Mesendoderm (in vitro differentiated cells): ENCODE data around the gene TP53RK.
A peak's percentile ranks its signal among the peaks of the same experiment; 100 is the strongest.

Source experiments
- DNase-seq: peaks from one replicate; pipeline ENCODE4 v3.0.0; 2013
- H2AK5ac ChIP-seq: 2 replicates; pipeline ENCODE4 v1.6.1; 2013; ENCODE audit warnings: low read length, inconsistent platforms
- H2BK120ac ChIP-seq: 2 replicates; pipeline ENCODE4 v1.6.1; 2013; ENCODE audit warnings: low read depth, mild to moderate bottlenecking, low read length, moderate library complexity, mixed read lengths
- H2BK15ac ChIP-seq: replicated peaks from 2 replicates; pipeline ENCODE4 v1.6.1; 2013; ENCODE audit warnings: low read depth, mild to moderate bottlenecking, moderate library complexity
- H2BK5ac ChIP-seq: 2 replicates; pipeline ENCODE4 v1.6.1; 2013; ENCODE audit warnings: low read length, inconsistent platforms
- H3K18ac ChIP-seq: 2 replicates; pipeline ENCODE4 v1.6.1; 2013; ENCODE audit warnings: mild to moderate bottlenecking, low read length, mixed read lengths
- H3K23ac ChIP-seq: one replicate; pipeline ENCODE4 v1.6.1; 2013; ENCODE audit warnings: low read length
- H3K27ac ChIP-seq: 2 replicates; pipeline ENCODE4 v1.5.1; 2013; ENCODE audit warnings: low read depth, mild to moderate bottlenecking, inconsistent platforms, low read length, moderate library complexity
- H3K27me3 ChIP-seq: 2 replicates; pipeline ENCODE4 v1.6.1; 2013; ENCODE audit warnings: low read length, control low read depth, mild to moderate bottlenecking, inconsistent platforms; ENCODE audit not compliant: insufficient read depth, poor library complexity
- H3K36me3 ChIP-seq: 2 replicates; pipeline ENCODE4 v1.6.1; 2013; ENCODE audit warnings: low read length, inconsistent platforms; ENCODE audit not compliant: control insufficient read depth, insufficient read depth
- H3K4ac ChIP-seq: one replicate; pipeline ENCODE4 v1.6.1; 2013; ENCODE audit warnings: low read depth, mild to moderate bottlenecking, low read length, moderate library complexity
- H3K4me1 ChIP-seq: 2 replicates; pipeline ENCODE4 v1.6.1; 2013; ENCODE audit warnings: low read depth, low read length, inconsistent platforms; ENCODE audit not compliant: control insufficient read depth
- H3K4me2 ChIP-seq: 2 replicates; pipeline ENCODE4 v1.6.1; 2013; ENCODE audit warnings: low read length
- H3K4me3 ChIP-seq: 2 replicates; pipeline ENCODE4 v1.5.1; 2013; ENCODE audit warnings: mild to moderate bottlenecking, low read length
- H3K56ac ChIP-seq: one replicate; pipeline ENCODE4 v1.6.1; 2013; ENCODE audit warnings: low read length
- H3K79me1 ChIP-seq: 2 replicates; pipeline ENCODE4 v1.6.1; 2013; ENCODE audit warnings: low read length, inconsistent platforms
- H3K79me2 ChIP-seq: 2 replicates; pipeline ENCODE4 v1.6.1; 2013; ENCODE audit warnings: mild to moderate bottlenecking, low read length; ENCODE audit not compliant: control insufficient read depth, insufficient read depth
- H3K9ac ChIP-seq: 2 replicates; pipeline ENCODE4 v1.6.1; 2013; ENCODE audit warnings: low read length, inconsistent platforms
- H4K5ac ChIP-seq: one replicate; pipeline ENCODE4 v1.6.1; 2013; ENCODE audit warnings: low read length
- H4K8ac ChIP-seq: one replicate; pipeline ENCODE4 v1.6.1; 2013; ENCODE audit warnings: low read depth, mild to moderate bottlenecking, control low read depth, low read length, moderate library complexity
- WGBS: extraction: QIAGEN DNeasy Blood & Tissue Kit; methylation state at CpG from one replicate; pipeline ENCODE4 v1.1.7; 2013; ENCODE audit warnings: low lambda C conversion rate, missing lambda C conversion rate; ENCODE audit not compliant: insufficient coverage; ENCODE audit errors: extremely low coverage; 5-methylcytosine and 5-hydroxymethylcytosine counted together

TP53RK gene

DNA sequence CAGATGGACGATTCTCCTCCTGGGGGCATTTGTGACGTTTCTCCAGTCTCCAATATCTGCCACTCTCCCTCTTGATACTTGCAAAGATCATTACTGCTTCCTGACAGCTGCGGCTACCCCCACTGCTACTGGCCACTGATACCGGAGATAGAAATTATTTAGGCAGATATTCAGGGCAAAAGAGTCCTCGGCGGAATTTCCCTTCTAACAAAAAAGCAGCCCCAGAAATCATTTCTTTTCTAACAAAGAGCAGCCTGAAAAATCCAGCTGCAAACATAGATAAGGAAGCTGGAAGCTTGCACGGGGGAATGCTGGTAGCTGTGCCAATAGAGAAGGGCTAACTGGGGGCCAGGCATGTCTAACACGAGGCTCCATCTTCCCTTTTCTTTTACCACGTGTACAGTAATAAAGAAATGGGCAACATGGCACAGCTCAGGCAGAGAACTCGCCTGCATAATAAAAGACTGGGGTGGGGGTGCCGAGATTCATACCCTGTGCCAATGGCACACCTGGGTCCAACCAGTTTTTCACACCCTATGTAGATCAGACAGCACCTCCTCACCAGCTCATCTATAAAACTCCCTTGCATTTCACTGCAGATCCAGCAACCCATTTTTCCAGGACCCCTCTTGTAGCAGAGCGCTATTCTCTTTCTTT, 6.1 kb downstream of the TP53RK start:
- Histone ChIP-seq H3K36me3 (peaks cover 2% of the 10 kb centered on the region), H3K27ac (no peak overlapping the region), H4K5ac (no peak overlapping the region), H3K23ac (no peak overlapping the region), H2AK5ac (no peak overlapping the region), H3K4me3 (peak overlapping the region; percentile 58), H2BK120ac (no peak overlapping the region), H3K56ac (peak overlapping the region; percentile 83), H3K18ac (no peak overlapping the region), H3K4ac (no peak overlapping the region), H3K27me3 (no peaks in the 10 kb centered on the region), H2BK5ac (no peak overlapping the region), H3K4me2 (peak overlapping the region; percentile 61), H3K79me2 (peaks cover 23% of the 10 kb centered on the region), H3K9ac (peak overlapping the region; percentile 78), H2BK15ac (no peak overlapping the region), H3K79me1 (peaks cover 27% of the 10 kb centered on the region), H3K4me1 (peaks cover 5% of the 10 kb centered on the region), H4K8ac (no peak overlapping the region)
- no peak for DNase-seq
- WGBS = no CpG with 5 or more reads among the region's 12 CpGs

DNA sequence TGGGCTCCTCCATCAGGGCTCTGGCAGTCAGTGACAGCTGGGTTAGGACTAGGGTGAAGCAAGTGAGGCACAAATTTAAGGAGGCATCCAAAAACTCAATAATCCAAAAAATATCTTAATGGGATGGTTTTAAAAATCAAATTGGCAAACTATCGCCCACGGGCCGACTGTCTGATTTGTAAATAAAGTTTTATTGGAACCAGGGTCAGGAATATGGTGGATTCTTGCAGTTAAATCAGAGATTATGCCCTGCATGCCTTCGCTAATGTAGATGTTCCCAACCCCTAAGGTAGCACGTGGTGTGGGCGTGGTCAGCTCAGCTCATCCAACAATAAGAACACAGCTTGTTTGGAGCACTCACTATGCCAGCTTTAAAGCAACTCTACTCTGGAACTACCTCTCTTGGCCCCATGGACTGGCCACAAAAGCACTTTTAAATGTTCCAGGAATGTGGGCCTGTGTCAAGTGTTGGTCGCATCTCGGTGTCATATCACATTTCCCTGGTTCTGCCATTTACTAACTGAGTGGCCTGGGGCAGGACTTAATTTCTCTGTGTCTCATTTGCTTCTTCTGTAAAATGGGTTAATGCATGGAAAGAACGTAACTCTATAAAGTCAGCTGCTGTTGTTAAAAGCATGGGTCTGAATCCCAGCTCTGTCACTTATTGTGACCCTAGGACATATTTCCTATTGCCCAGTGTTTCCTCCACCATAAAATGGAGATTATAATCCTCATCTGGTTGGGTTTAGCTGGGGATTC, 7.0 kb downstream of the TP53RK start:
- no peak overlapping the region for H3K4me3 ChIP-seq
- WGBS = no CpG with 5 or more reads among the region's 9 CpGs

DNA sequence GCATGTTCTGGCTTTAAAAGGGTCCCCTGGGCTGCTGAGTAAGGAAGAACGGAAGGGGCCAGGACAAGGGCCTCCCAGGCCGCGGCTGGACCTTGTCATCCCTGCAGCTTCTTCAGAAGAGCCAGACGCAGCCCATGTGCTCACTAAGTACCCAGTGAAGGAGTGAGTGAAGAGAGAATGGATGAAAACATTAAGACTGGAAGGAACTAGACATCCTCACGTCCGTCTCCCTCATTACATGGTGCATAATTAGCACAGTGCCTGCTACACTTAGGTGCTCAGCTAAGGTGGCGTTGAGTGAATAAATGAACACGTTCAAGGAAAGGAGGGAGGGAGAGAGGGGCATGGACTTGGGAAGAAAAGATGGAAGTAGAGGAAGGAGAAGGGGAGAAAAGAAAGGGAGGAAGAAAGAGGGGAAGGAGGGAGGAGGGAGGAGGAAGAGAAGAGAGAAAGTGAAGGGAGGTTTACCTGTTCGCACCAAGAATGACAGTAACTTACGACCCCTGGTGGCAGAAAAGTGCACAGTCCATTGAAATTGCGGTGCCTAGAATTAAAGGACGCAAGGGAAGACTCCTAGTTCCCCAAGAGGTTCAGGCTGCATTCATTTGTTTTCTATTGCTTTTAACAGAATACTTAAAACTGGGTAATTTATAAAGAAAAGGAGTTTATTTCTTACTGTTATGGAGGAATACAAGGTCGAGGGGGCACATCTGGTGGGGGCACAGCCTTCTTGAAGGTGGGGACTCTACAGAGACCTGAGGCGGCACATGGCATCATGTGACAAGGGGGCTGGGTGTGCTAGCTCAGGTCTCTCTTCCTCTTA, 8.0 kb downstream of the TP53RK start:
- Histone ChIP-seq H2BK5ac (no peak overlapping the region), H3K18ac (no peak overlapping the region), H3K4me1 (peaks cover 4% of the 10 kb centered on the region), H2BK120ac (no peak overlapping the region), H3K79me2 (peaks cover 8% of the 10 kb centered on the region), H2BK15ac (no peak overlapping the region), H3K56ac (no peak overlapping the region), H3K79me1 (peaks cover 21% of the 10 kb centered on the region), H4K5ac (no peak overlapping the region), H3K23ac (no peak overlapping the region), H2AK5ac (no peak overlapping the region), H4K8ac (no peak overlapping the region), H3K4me3 (no peak overlapping the region), H3K27me3 (no peaks in the 10 kb centered on the region), H3K4me2 (no peak overlapping the region), H3K4ac (no peak overlapping the region), H3K27ac (no peak overlapping the region), H3K9ac (no peak overlapping the region), H3K36me3 (peaks cover 2% of the 10 kb centered on the region)
- WGBS = no CpG with 5 or more reads among the region's 14 CpGs
- DNase-seq = peak; percentile 82

More for the DNA sequence above, 7.0 kb downstream of the TP53RK start:
- peaks cover 14% of the 10 kb centered on the region for H3K79me2 ChIP-seq
- H3K79me1 ChIP-seq = peaks cover 25% of the 10 kb centered on the region
- H3K36me3 ChIP-seq = peaks cover 2% of the 10 kb centered on the region
- H2BK5ac ChIP-seq = no peak overlapping the region
- no peak overlapping the region for H3K18ac ChIP-seq
- H3K9ac ChIP-seq = no peak overlapping the region
- H3K4ac ChIP-seq = no peak overlapping the region
- H3K27me3 ChIP-seq = no peaks in the 10 kb centered on the region
- H3K23ac ChIP-seq = no peak overlapping the region
- H2AK5ac ChIP-seq = no peak overlapping the region
- no peak overlapping the region for H3K4me2 ChIP-seq
- no peak overlapping the region for H3K27ac ChIP-seq
- no peak for DNase-seq
- no peak overlapping the region for H3K56ac ChIP-seq
- no peak overlapping the region for H4K5ac ChIP-seq
- H4K8ac ChIP-seq = no peak overlapping the region
- H3K4me1 ChIP-seq = peaks cover 4% of the 10 kb centered on the region
- H2BK120ac ChIP-seq = no peak overlapping the region
- no peak overlapping the region for H2BK15ac ChIP-seq

DNA sequence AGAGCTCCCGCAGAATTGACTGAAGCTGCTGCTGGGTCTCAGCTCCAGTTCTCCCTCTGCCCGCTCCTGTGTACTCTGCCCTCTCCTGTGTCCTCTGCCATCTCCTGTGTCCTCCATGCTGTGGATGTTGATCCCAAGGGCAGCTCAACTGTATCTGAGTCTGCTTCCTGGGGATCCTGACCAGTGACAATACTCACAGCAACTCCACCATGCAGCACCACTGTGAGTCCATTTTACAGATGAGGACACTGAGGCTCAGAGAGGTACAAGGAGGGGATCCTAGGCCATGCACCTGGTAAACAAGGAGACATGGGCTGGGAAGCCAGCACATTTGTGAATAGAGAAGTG, 8.6 kb downstream of the TP53RK start:
- H3K79me2 ChIP-seq = peaks cover 6% of the 10 kb centered on the region
- H2BK5ac ChIP-seq = no peak overlapping the region
- no peak overlapping the region for H3K4me3 ChIP-seq
- no peak overlapping the region for H4K8ac ChIP-seq
- H4K5ac ChIP-seq = no peak overlapping the region
- H3K4me1 ChIP-seq = peaks cover 4% of the 10 kb centered on the region
- H3K9ac ChIP-seq = no peak overlapping the region
- peaks cover 2% of the 10 kb centered on the region for H3K36me3 ChIP-seq
- H3K4me2 ChIP-seq = no peak overlapping the region
- no peak overlapping the region for H3K23ac ChIP-seq
- no peak overlapping the region for H3K4ac ChIP-seq
- H2BK15ac ChIP-seq = no peak overlapping the region
- DNase-seq = no peak
- H3K27ac ChIP-seq = no peak overlapping the region
- WGBS = no CpG with 5 or more reads among the region's 2 CpGs
- no peak overlapping the region for H3K56ac ChIP-seq
- no peaks in the 10 kb centered on the region for H3K27me3 ChIP-seq
- H2BK120ac ChIP-seq = no peak overlapping the region
- no peak overlapping the region for H2AK5ac ChIP-seq
- no peak overlapping the region for H3K18ac ChIP-seq
- H3K79me1 ChIP-seq = peaks cover 21% of the 10 kb centered on the region

DNA sequence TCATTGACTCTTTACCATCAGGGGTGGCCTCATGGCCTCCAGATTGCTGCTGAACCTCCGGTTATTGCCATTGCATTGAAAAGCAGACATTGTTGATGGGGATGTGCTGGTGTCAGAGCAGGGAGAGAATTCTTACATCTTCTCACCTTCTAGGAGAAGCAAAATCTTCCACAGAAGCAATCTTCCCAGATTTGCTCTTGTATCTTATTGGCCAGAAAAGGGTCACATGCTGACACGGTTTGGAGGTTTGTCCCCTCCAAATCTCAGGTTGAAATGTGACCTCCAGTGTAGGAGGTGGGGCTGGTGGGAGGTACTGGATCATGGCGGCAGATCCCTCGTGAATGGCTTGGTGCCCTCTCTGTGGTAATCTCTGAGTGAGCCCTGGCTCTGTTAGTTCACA, 10.7 kb downstream of the TP53RK start:
- no peak overlapping the region for H3K23ac ChIP-seq
- peaks cover 17% of the 10 kb centered on the region for H3K79me1 ChIP-seq
- no peak overlapping the region for H2BK120ac ChIP-seq
- no peaks in the 10 kb centered on the region for H3K27me3 ChIP-seq
- no peak overlapping the region for H4K5ac ChIP-seq
- H3K27ac ChIP-seq = no peak overlapping the region
- DNase-seq = no peak
- peaks cover 2% of the 10 kb centered on the region for H3K36me3 ChIP-seq
- H3K9ac ChIP-seq = no peak overlapping the region
- no CpG with 5 or more reads among the region's 4 CpGs for WGBS
- H3K18ac ChIP-seq = no peak overlapping the region
- no peak overlapping the region for H3K4ac ChIP-seq
- H3K79me2 ChIP-seq = peaks cover 4% of the 10 kb centered on the region
- H2AK5ac ChIP-seq = no peak overlapping the region
- no peak overlapping the region for H3K4me3 ChIP-seq
- no peak overlapping the region for H4K8ac ChIP-seq
- H3K4me1 ChIP-seq = peaks cover 4% of the 10 kb centered on the region
- H3K4me2 ChIP-seq = no peak overlapping the region
- no peak overlapping the region for H2BK5ac ChIP-seq
- no peak overlapping the region for H2BK15ac ChIP-seq
- no peak overlapping the region for H3K56ac ChIP-seq
